ENCODE results near the gene VPS39.

GRCh38 chr15:42163291-42163690 is 44.8 kb downstream of the VPS39 start:
- TF ChIP-seq POLR2A (IDR thresholded peaks at IDR 0.05; ENCODE audit: low read depth, low read length) (no peak), POLR2AphosphoS5 (IDR thresholded peaks at IDR 0.05; ENCODE audit: low read depth, low read length) (no peak), SPI1 (IDR thresholded peaks at IDR 0.05; ENCODE audit: low read depth, low read length) (no peak), TAF1 (IDR thresholded peaks at IDR 0.05; ENCODE audit: low read depth, low read length) (no peak), PAX5 (IDR thresholded peaks at IDR 0.05; ENCODE audit: insufficient read depth, low read length, severe bottlenecking) (no peak), POU2F2 (IDR thresholded peaks at IDR 0.05; ENCODE audit: low read depth, low read length) (no peak)

Data from GM12891 (cell line).